Mesenchymal stem cell (in vitro differentiated cells and primary cell): ENCODE results near the gene CCDC63.
A peak's percentile ranks its signal among the peaks of the same experiment; 100 is the strongest.

ENCODE experiments used
- DNase-seq: peaks from one replicate; pipeline ENCODE4 v3.0.0-alpha.2; 2013
- H2AFZ ChIP-seq: one replicate; pipeline ENCODE4 v1.6.1; 2013; ENCODE audit warnings: low read depth, mild to moderate bottlenecking, control low read depth, inconsistent platforms, low read length, moderate library complexity
- H2AK5ac ChIP-seq: 2 replicates; pipeline ENCODE4 v1.6.1; 2013; ENCODE audit warnings: low read length, moderate library complexity, mild to moderate bottlenecking, inconsistent platforms; ENCODE audit not compliant: severe bottlenecking
- H2BK120ac ChIP-seq: one replicate; pipeline ENCODE4 v1.6.1; 2013; ENCODE audit warnings: low read depth, mild to moderate bottlenecking, inconsistent platforms, low read length, moderate library complexity
- H2BK12ac ChIP-seq, 2 experiments: one replicate each; pipeline ENCODE4 v1.6.1; 2013; ENCODE audit warnings: inconsistent platforms in 2 of 2, low read length in 2 of 2, mild to moderate bottlenecking in 2 of 2, moderate library complexity in 2 of 2, control low read depth in 1 of 2
- H2BK15ac ChIP-seq: one replicate; pipeline ENCODE4 v1.6.1; 2013; ENCODE audit warnings: mild to moderate bottlenecking, low read depth, inconsistent platforms; ENCODE audit not compliant: poor library complexity, severe bottlenecking
- H2BK5ac ChIP-seq: 2 replicates; pipeline ENCODE4 v1.6.1; 2013; ENCODE audit warnings: low read depth, mild to moderate bottlenecking, low read length, control low read depth, inconsistent platforms; ENCODE audit not compliant: poor library complexity, severe bottlenecking
- H3K14ac ChIP-seq, 2 experiments: one replicate each; pipeline ENCODE4 v1.6.1; 2013; ENCODE audit warnings: inconsistent platforms in 2 of 2, low read length in 2 of 2, control low read depth in 1 of 2, mild to moderate bottlenecking in 1 of 2, moderate library complexity in 1 of 2
- H3K18ac ChIP-seq, 2 experiments: one replicate each; pipeline ENCODE4 v1.6.1; 2013; ENCODE audit warnings: inconsistent platforms in 2 of 2, low read length in 2 of 2, control low read depth in 1 of 2, low read depth in 1 of 2, mild to moderate bottlenecking in 1 of 2
- H3K23ac ChIP-seq, 2 experiments: one replicate each; pipeline ENCODE4 v1.6.1; 2013; ENCODE audit warnings: inconsistent platforms in 2 of 2, low read length in 2 of 2, mild to moderate bottlenecking in 2 of 2, moderate library complexity in 2 of 2, control low read depth in 1 of 2
- H3K27ac ChIP-seq: 2 replicates; pipeline ENCODE4 v1.5.1; 2013; ENCODE audit warnings: mild to moderate bottlenecking, moderate library complexity, low read length, control low read depth, inconsistent platforms; ENCODE audit not compliant: poor library complexity, severe bottlenecking
- H3K27me3 ChIP-seq, 2 experiments: 2 replicates each; pipeline versions ENCODE4 v1.6.1 to v1.7.0; 2013; ENCODE audit warnings: low read length in 2 of 2, mild to moderate bottlenecking in 2 of 2, moderate library complexity in 2 of 2, control low read depth in 1 of 2, inconsistent platforms in 1 of 2; ENCODE audit not compliant: control insufficient read depth in 1 of 2, insufficient read depth in 1 of 2
- H3K36me3 ChIP-seq, 2 experiments: 2 replicates each; pipeline versions ENCODE4 v1.6.1 to v1.7.0; 2013; ENCODE audit warnings: low read length in 2 of 2, control low read depth in 1 of 2, inconsistent platforms in 1 of 2, low read depth in 1 of 2, mild to moderate bottlenecking in 1 of 2; ENCODE audit not compliant: insufficient read depth in 2 of 2, control insufficient read depth in 1 of 2
- H3K4ac ChIP-seq, 2 experiments: one replicate each; pipeline ENCODE4 v1.6.1; 2013; ENCODE audit warnings: inconsistent platforms in 2 of 2, low read length in 2 of 2, mild to moderate bottlenecking in 2 of 2, moderate library complexity in 2 of 2, control low read depth in 1 of 2, low read depth in 1 of 2
- H3K4me1 ChIP-seq: 2 replicates; pipeline ENCODE4 v1.6.1; 2013; ENCODE audit warnings: low read depth, low read length, control low read depth; ENCODE audit not compliant: control insufficient read depth, insufficient read depth
- H3K4me2 ChIP-seq: 2 replicates; pipeline ENCODE4 v1.6.1; 2013; ENCODE audit warnings: low read length, mild to moderate bottlenecking, inconsistent platforms; ENCODE audit not compliant: poor library complexity, severe bottlenecking
- H3K4me3 ChIP-seq, 2 experiments: 2 replicates each; pipeline versions ENCODE4 v1.5.1 to v1.7.0; 2013; ENCODE audit warnings: low read length in 2 of 2, mild to moderate bottlenecking in 2 of 2, control low read depth in 1 of 2, low read depth in 1 of 2; ENCODE audit not compliant: insufficient read depth in 1 of 2
- H3K79me1 ChIP-seq: replicated peaks from 2 replicates; pipeline ENCODE4 v1.6.1; 2013; ENCODE audit warnings: mild to moderate bottlenecking, control low read depth, low read length, inconsistent platforms; ENCODE audit not compliant: poor library complexity, severe bottlenecking
- H3K9ac ChIP-seq: 2 replicates; pipeline ENCODE4 v1.7.0; 2013; ENCODE audit warnings: mild to moderate bottlenecking, low read length, moderate library complexity
- H3K9me3 ChIP-seq: 2 replicates; pipeline ENCODE4 v1.7.0; 2013; ENCODE audit warnings: mild to moderate bottlenecking, low read length; ENCODE audit not compliant: control insufficient read depth
- H4K8ac ChIP-seq: one replicate; pipeline ENCODE4 v1.6.1; 2013; ENCODE audit warnings: inconsistent platforms, mild to moderate bottlenecking, low read length, moderate library complexity
- H4K91ac ChIP-seq: one replicate; pipeline ENCODE4 v1.6.1; 2013; ENCODE audit warnings: mild to moderate bottlenecking, low read length, inconsistent platforms
- WGBS: methylation state at CpG from one replicate; pipeline ENCODE4 v1.1.7; 2013; ENCODE audit warnings: mixed read lengths; 5-methylcytosine and 5-hydroxymethylcytosine counted together

CCDC63 gene

DNA sequence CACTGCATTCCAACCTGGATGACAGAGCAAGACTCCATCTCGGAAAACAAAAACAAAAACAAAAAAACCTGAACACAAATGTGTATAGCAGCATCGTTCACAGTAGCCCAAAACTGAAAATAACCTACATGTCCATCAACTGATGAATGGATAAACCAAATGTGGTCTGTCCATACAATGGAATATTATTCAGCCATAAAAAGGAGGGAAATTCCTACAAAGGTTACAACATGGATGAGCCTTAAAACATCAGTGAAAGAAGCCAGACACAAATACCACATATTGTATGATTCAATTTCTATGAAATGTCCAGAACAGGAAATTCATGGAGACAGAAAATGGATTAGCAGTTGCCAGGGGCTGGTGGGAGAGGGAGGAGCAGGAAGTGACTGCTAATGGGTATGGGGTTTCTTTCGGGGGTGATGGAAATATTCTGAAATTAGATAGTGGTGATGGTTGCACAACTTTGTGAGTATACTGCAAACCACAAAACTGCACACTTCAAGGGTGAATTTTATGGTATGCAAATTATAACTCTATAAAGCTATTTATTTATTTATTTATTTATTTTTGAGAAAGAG, 69.6 kb downstream of the CCDC63 start:
- Histone ChIP-seq H2BK120ac (no peak overlapping the region), H3K9me3 (no peaks in the 10 kb centered on the region), H3K4me1 (peaks cover 7% of the 10 kb centered on the region), H2BK12ac (no peak overlapping the region), H3K23ac (no peak overlapping the region), H3K27ac (no peak overlapping the region), H2AFZ (no peak overlapping the region), H3K14ac (no peak overlapping the region), H3K4ac (no peak overlapping the region), H2BK15ac (no peak overlapping the region), H3K9ac (no peak overlapping the region), H2AK5ac (no peak overlapping the region), H3K18ac (no peak overlapping the region), H3K4me2 (no peak overlapping the region), H3K4me3 (no peak overlapping the region), H3K36me3 (no peaks in the 10 kb centered on the region), H3K79me1 (no peaks in the 10 kb centered on the region), H2BK5ac (no peak overlapping the region), H4K91ac (no peak overlapping the region), H4K8ac (no peak overlapping the region), H3K27me3 (peaks cover 0 to 29% of the 10 kb centered on the region in 2 experiments)
- 57% methylated on average over 2 of the region's 3 CpGs for WGBS
- DNase-seq: no peak

DNA sequence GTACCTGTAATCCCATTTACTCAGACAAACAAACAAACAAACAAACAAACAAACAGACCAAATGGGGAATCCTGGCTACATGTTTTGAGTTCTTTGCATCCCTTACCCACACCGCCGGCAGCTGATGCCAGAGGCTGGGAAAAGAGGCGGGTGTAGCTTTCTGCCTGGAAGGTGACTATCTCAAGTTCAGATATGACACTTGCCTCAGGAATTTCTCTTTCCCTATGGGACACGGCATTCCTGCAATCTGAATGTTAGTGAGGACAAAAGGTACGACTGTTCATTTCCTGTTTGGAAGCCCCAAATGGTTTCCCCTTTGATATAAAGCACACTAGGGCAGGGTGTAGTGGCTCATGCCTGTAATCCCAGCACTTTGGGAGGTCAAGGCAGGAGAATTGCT, 70.7 kb downstream of the CCDC63 start:
- H3K9ac ChIP-seq: no peak overlapping the region
- H3K27me3 ChIP-seq: peaks cover 0 to 24% of the 10 kb centered on the region in 2 experiments
- H3K4me1 ChIP-seq: peaks cover 9% of the 10 kb centered on the region
- H2BK12ac ChIP-seq: no peak overlapping the region
- WGBS: 15% methylated on average over 5 of the region's 5 CpGs
- no peaks in the 10 kb centered on the region for H3K36me3 ChIP-seq
- H3K4me2 ChIP-seq: no peak overlapping the region
- no peak overlapping the region for H3K27ac ChIP-seq
- H2BK15ac ChIP-seq: no peak overlapping the region
- DNase-seq: peak; percentile 20
- no peak overlapping the region for H4K8ac ChIP-seq
- no peak overlapping the region for H2AFZ ChIP-seq
- H2BK120ac ChIP-seq: no peak overlapping the region
- H3K79me1 ChIP-seq: no peaks in the 10 kb centered on the region
- H2AK5ac ChIP-seq: no peak overlapping the region
- no peak overlapping the region for H3K4me3 ChIP-seq
- no peak overlapping the region for H3K4ac ChIP-seq
- H3K23ac ChIP-seq: no peak overlapping the region
- no peak overlapping the region for H4K91ac ChIP-seq
- H3K18ac ChIP-seq: no peak overlapping the region
- no peak overlapping the region for H2BK5ac ChIP-seq
- H3K14ac ChIP-seq: no peak overlapping the region
- H3K9me3 ChIP-seq: no peaks in the 10 kb centered on the region

DNA sequence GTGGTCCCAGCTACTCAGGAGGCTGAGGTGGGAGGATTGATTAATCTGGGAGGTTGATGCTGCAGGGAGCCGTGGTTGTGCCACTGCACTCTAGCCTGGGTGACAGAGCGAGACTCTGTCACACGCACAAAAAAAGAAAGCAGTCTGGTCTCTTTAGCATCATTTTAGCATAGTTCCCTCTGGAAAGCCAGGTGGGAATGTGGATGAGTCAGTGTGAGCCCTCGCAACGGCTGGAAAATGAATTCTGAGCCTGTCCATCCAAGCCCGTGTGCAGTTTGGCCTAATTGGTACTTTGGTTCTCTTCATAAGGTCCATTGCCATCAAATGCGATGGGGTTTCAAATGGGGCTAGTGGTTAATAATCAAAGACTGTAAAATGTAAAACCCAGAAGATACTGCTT, 71.2 kb downstream of the CCDC63 start:
- Histone ChIP-seq H2BK12ac (no peak overlapping the region), H3K36me3 (no peaks in the 10 kb centered on the region), H3K14ac (no peak overlapping the region), H3K4me3 (no peak overlapping the region), H3K9me3 (no peaks in the 10 kb centered on the region), H2BK15ac (no peak overlapping the region), H3K23ac (no peak overlapping the region), H2AFZ (no peak overlapping the region), H3K4me1 (peaks cover 12% of the 10 kb centered on the region), H3K27ac (no peak overlapping the region), H3K4ac (no peak overlapping the region), H3K4me2 (no peak overlapping the region), H2BK120ac (no peak overlapping the region), H2BK5ac (no peak overlapping the region), H3K18ac (no peak overlapping the region), H3K9ac (no peak overlapping the region), H2AK5ac (no peak overlapping the region), H3K79me1 (no peaks in the 10 kb centered on the region), H4K91ac (no peak overlapping the region), H3K27me3 (peaks cover 0 to 26% of the 10 kb centered on the region in 2 experiments), H4K8ac (no peak overlapping the region)
- DNase-seq: no peak
- WGBS: 57% methylated on average over 7 of the region's 7 CpGs

GRCh38 chr12:110919720-110920119, 72.9 kb downstream of the CCDC63 start:
- WGBS: 91% methylated on average over 5 of the region's 5 CpGs
- H2BK5ac ChIP-seq: no peak overlapping the region
- peaks cover 0 to 29% of the 10 kb centered on the region in 2 experiments for H3K27me3 ChIP-seq
- H3K9me3 ChIP-seq: no peaks in the 10 kb centered on the region
- H3K4me3 ChIP-seq: no peak overlapping the region
- DNase-seq: no peak
- H2BK12ac ChIP-seq: no peak overlapping the region
- no peaks in the 10 kb centered on the region for H3K79me1 ChIP-seq
- H3K14ac ChIP-seq: no peak overlapping the region
- H2BK15ac ChIP-seq: no peak overlapping the region
- no peak overlapping the region for H3K23ac ChIP-seq
- H2AK5ac ChIP-seq: no peak overlapping the region
- H3K9ac ChIP-seq: no peak overlapping the region
- H3K27ac ChIP-seq: no peak overlapping the region
- H3K36me3 ChIP-seq: no peaks in the 10 kb centered on the region
- no peak overlapping the region for H4K91ac ChIP-seq
- no peak overlapping the region for H3K4ac ChIP-seq
- H3K4me2 ChIP-seq: no peak overlapping the region
- peaks cover 12% of the 10 kb centered on the region for H3K4me1 ChIP-seq
- no peak overlapping the region for H2AFZ ChIP-seq
- no peak overlapping the region for H2BK120ac ChIP-seq
- no peak overlapping the region for H3K18ac ChIP-seq
- no peak overlapping the region for H4K8ac ChIP-seq
